ENCODE results near the gene MYO5B.

MYO5B gene

GRCh38 chr18:50069422-50069821 is 125.5 kb downstream of the MYO5B start:
- no peak for DNase-seq (ENCODE audit: low read depth)

GRCh38 chr18:50065527-50065926 is 129.4 kb downstream of the MYO5B start:
- DNase-seq (ENCODE audit: low read depth), result no peak

- DNase-seq (ENCODE audit: low read depth), result no peak
These were observed 129.9 kb downstream of the MYO5B start for GRCh38 chr18:50065039-50065438.

- no peak for DNase-seq (ENCODE audit: low read depth)
These were observed 132.9 kb downstream of the MYO5B start for GRCh38 chr18:50061876-50062517.

- DNase-seq (ENCODE audit: low read depth), result no peak
These were observed 134.1 kb downstream of the MYO5B start for GRCh38 chr18:50060822-50061221.

GRCh38 chr18:50058731-50059130 is 136.2 kb downstream of the MYO5B start:
- no peak for DNase-seq (ENCODE audit: low read depth)

- DNase-seq (ENCODE audit: low read depth), result no peak
These were observed 137.9 kb downstream of the MYO5B start for GRCh38 chr18:50057009-50057408.

- DNase-seq (ENCODE audit: low read depth), result no peak
These were observed 138.8 kb downstream of the MYO5B start for GRCh38 chr18:50056185-50056584.

- DNase-seq (ENCODE audit: low read depth), result no peak
These were observed 139.5 kb downstream of the MYO5B start for GRCh38 chr18:50055488-50055887.

- DNase-seq (ENCODE audit: low read depth), result no peak
These were observed 141.8 kb downstream of the MYO5B start for GRCh38 chr18:50053111-50053510.

- DNase-seq (ENCODE audit: low read depth), result no peak
These were observed 143.7 kb downstream of the MYO5B start for GRCh38 chr18:50051288-50051687.

- DNase-seq (ENCODE audit: low read depth), result no peak
These were observed 149.8 kb downstream of the MYO5B start for GRCh38 chr18:50045126-50045525.

- DNase-seq (ENCODE audit: low read depth), result no peak
These were observed 150.5 kb downstream of the MYO5B start for GRCh38 chr18:50044402-50044801.

- DNase-seq (ENCODE audit: low read depth), result no peak
These were observed 152.3 kb downstream of the MYO5B start for GRCh38 chr18:50042611-50043010.

- no peak for DNase-seq (ENCODE audit: low read depth)
These were observed 155.2 kb downstream of the MYO5B start for GRCh38 chr18:50039746-50040145.

- DNase-seq (ENCODE audit: low read depth), result no peak
These were observed 156.5 kb downstream of the MYO5B start for GRCh38 chr18:50038448-50038847.

GRCh38 chr18:50034029-50034428 is 160.9 kb downstream of the MYO5B start:
- no peak for DNase-seq (ENCODE audit: low read depth)

GRCh38 chr18:50033004-50033403 is 161.9 kb downstream of the MYO5B start:
- DNase-seq (ENCODE audit: low read depth), result no peak

- DNase-seq (ENCODE audit: low read depth), result no peak
These were observed 164.8 kb downstream of the MYO5B start for GRCh38 chr18:50030146-50030545.

- no peak for DNase-seq (ENCODE audit: low read depth)
These were observed 167.0 kb downstream of the MYO5B start for GRCh38 chr18:50027996-50028395.

GRCh38 chr18:50024466-50024865 is 170.5 kb downstream of the MYO5B start:
- DNase-seq (ENCODE audit: low read depth), result no peak

- DNase-seq (ENCODE audit: low read depth), result no peak
These were observed 172.0 kb downstream of the MYO5B start for GRCh38 chr18:50022985-50023384.

- no peak for DNase-seq (ENCODE audit: low read depth)
These were observed 180.3 kb downstream of the MYO5B start for GRCh38 chr18:50014606-50015005.

- DNase-seq (ENCODE audit: low read depth), result no peak
These were observed 181.4 kb downstream of the MYO5B start for GRCh38 chr18:50013363-50014138.

All from stimulated activated CD4-positive, alpha-beta T cell treated with anti-CD3 and anti-CD28 coated beads, Interleukin-2, amount 100 ng/mL, for 4 hours (primary cell).